Neutrophil (primary cell): ENCODE data around the gene GPC2.

Experiments used
- H3K27ac ChIP-seq: fragments of 200-600 bp; sonication (generic); 2 replicates; pipeline ENCODE4 v1.5.1; 2016; ENCODE audit warnings: mild to moderate bottlenecking, moderate library complexity
- H3K27me3 ChIP-seq: fragments of 200-600 bp; sonication (generic); 2 replicates; pipeline ENCODE4 v1.6.0; 2016; ENCODE audit warnings: mild to moderate bottlenecking
- H3K36me3 ChIP-seq: fragments of 200-600 bp; sonication (generic); 2 replicates; pipeline ENCODE4 v1.5.1; 2017
- H3K4me1 ChIP-seq, 2 experiments: fragments of 200-600 bp in 1 of 2; sonication (generic) in 1 of 2; 1 replicate in 1 of 2; 2 replicates in 1 of 2; pipeline versions ENCODE4 v1.5.1 to v1.6.1; 2013 to 2016; ENCODE audit warnings: low read depth in 1 of 2, low read length in 1 of 2, mild to moderate bottlenecking in 1 of 2, moderate library complexity in 1 of 2; ENCODE audit not compliant: control insufficient read depth in 1 of 2, insufficient read depth in 1 of 2
- H3K4me3 ChIP-seq, 2 experiments: fragments of 200-600 bp in 1 of 2; sonication (generic) in 1 of 2; 1 replicate in 1 of 2; 2 replicates in 1 of 2; pipeline ENCODE4 v1.5.1; 2013 to 2016; ENCODE audit warnings: low read depth in 1 of 2, low read length in 1 of 2, mild to moderate bottlenecking in 1 of 2, moderate library complexity in 1 of 2
- H3K9me3 ChIP-seq: fragments of 200-600 bp; sonication (generic); 2 replicates; pipeline ENCODE4 v1.5.1; 2016
- CTCF ChIP-seq: fragments of 200-600 bp; sonication (generic); IDR thresholded peaks from 2 replicates; pipeline ENCODE4 v1.5.1; 2016; ENCODE audit warnings: antibody characterized with exemption

Gene GPC2

GRCh38 chr7:100128637-100128963 is 48.6 kb downstream of the GPC2 start:
- peaks cover 16% of the 10 kb centered on the region for H3K27me3 ChIP-seq
- no peak overlapping the region for H3K27ac ChIP-seq
- no peaks in the 10 kb centered on the region for H3K36me3 ChIP-seq
- H3K9me3 ChIP-seq = no peaks in the 10 kb centered on the region
- H3K4me3 ChIP-seq = no peak overlapping the region
- no peak for TF ChIP-seq CTCF
- H3K4me1 ChIP-seq = peaks cover 41 to 47% of the 10 kb centered on the region in 2 experiments

DNA sequence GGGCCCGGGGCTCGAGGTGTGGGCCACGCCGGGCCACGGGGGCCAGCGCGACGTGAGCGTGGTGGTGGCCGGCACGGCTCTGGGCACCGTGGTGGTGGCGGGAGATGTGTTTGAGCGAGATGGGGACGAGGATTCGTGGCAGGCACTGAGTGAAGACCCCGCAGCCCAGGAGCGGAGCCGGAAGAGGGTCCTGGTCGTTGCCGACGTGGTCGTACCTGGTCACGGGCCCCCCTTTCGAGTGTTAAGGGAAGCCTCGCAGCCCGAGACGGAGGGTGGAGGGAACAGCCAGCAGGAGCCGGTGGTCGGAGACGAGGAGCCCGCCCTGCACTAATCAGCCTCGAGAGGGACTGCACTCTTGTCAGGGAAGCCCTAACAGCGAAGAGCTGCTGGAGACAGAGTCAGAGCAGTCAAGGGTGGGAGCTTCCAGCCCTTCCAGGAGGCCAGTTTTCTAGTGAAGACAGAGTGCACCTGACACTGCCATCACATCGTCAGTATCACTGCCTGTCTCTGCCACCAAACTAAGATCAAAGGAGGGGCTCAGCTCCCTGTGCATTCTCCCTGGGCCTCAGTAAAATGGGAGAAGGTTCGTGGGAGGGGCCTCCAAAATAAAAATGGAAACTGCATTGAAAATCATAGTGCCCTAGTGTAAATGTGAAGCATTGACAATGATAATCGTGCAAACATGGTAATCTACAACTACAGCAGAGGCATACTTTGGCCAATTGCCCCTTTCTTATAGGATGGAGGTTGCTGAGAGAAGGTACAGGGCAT is 49.1 kb downstream of the GPC2 start:
- Histone ChIP-seq H3K27ac (peak overlapping the region; percentile 87), H3K36me3 (no peaks in the 10 kb centered on the region), H3K27me3 (peaks cover 16% of the 10 kb centered on the region), H3K9me3 (no peaks in the 10 kb centered on the region), H3K4me3 (peak overlapping the region; percentile 97 to 98), H3K4me1 (peaks cover 41 to 47% of the 10 kb centered on the region in 2 experiments)
- no peak for TF ChIP-seq CTCF

DNA sequence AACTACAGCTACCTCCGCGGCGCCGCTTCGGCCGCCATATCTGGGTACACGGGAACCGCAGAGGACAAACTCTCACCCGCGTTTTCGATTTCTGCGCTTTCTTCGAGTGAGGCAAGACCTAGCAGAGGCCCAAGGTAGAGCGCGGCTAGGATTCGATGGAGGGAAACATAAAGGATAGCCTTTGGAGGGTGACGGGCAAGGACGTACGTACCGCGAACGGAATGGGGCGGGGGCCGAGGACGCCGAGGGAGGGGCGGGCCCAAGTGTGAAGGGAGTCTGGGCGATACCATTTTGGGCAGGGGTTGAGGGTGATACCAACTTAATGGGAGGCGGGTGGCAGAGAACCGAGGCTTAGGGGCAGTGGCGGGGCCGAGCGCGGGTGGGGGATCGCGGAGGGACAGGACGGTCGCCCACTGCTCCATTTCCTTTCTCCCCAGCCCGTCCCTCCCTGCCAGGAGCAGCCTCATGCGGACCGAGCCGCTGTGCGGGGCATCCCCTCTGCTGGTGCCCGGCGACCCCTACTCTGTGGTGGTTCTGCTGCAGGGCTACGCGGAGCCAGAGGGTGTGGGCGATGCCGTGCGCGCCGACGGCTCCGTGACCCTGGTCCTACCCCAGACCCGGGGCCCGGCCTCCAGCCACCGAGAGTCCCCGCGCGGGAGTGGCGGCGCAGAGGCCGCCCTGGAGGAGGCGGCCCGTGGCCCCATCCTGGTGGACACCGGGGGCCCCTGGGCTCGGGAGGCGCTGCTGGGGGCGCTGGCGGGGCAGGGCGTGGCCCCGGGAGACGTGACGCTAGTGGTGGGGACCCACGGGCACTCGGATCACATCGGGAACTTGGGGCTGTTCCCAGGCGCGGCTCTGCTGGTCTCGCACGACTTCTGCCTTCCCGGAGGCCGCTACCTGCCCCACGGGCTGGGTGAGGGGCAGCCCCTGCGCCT is 50.0 kb downstream of the GPC2 start, which contains the start of gene MBLAC1:
MBLAC1 (plus strand) TSS at position 37 of the 935 bp plus-strand sequence; CDS start at position 466, 429 bp downstream.
- Histone ChIP-seq H3K36me3 (no peaks in the 10 kb centered on the region), H3K4me1 (peaks cover 35 to 43% of the 10 kb centered on the region in 2 experiments), H3K4me3 (peak within 1 kb of the TSS; percentile 97 to 98), H3K27ac (peak within 1 kb of the TSS; percentile 87), H3K27me3 (peaks cover 16% of the 10 kb centered on the region), H3K9me3 (no peaks in the 10 kb centered on the region)
- TF ChIP-seq CTCF = no peak

GRCh38 chr7:100126239-100126930 is 50.8 kb downstream of the GPC2 start:
- peaks cover 16% of the 10 kb centered on the region for H3K27me3 ChIP-seq
- peak overlapping the region; percentile 97 to 98 for H3K4me3 ChIP-seq
- H3K36me3 ChIP-seq = no peaks in the 10 kb centered on the region
- peaks cover 35 to 43% of the 10 kb centered on the region in 2 experiments for H3K4me1 ChIP-seq
- H3K27ac ChIP-seq = peak overlapping the region; percentile 87
- H3K9me3 ChIP-seq = no peaks in the 10 kb centered on the region
- no peak for TF ChIP-seq CTCF
